ENCODE measurements around the gene GJA1.

- TF ChIP-seq, protein P1, sequence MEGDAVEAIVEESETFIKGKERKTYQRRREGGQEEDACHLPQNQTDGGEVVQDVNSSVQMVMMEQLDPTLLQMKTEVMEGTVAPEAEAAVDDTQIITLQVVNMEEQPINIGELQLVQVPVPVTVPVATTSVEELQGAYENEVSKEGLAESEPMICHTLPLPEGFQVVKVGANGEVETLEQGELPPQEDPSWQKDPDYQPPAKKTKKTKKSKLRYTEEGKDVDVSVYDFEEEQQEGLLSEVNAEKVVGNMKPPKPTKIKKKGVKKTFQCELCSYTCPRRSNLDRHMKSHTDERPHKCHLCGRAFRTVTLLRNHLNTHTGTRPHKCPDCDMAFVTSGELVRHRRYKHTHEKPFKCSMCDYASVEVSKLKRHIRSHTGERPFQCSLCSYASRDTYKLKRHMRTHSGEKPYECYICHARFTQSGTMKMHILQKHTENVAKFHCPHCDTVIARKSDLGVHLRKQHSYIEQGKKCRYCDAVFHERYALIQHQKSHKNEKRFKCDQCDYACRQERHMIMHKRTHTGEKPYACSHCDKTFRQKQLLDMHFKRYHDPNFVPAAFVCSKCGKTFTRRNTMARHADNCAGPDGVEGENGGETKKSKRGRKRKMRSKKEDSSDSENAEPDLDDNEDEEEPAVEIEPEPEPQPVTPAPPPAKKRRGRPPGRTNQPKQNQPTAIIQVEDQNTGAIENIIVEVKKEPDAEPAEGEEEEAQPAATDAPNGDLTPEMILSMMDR (IDR thresholded peaks at IDR 0.05), result no peak
- TF ChIP-seq POLR2AphosphoS5 (IDR thresholded peaks at IDR 0.05) (no peak), POLR2A (IDR thresholded peaks at IDR 0.05) (no peak), EP300 (IDR thresholded peaks at IDR 0.05) (no peak)
Observed at GRCh38 chr6:121418346-121418745, 17.1 kb upstream of the GJA1 start.

Measured in upper lobe of left lung (tissue), 4 donors.